ENCODE results near the gene UBASH3A. TPM values are rescaled to one million over a fixed set of nuclear protein-coding genes. Genes with fewer than 3 reads are reported as not detected.

Gene UBASH3A
- total and polyA plus RNA-seq, 12 donors: 0.09 to 1.3 (median 0.15) TPM; not detected in 7

GRCh38 chr21:42453224-42453985 is 49.7 kb downstream of the UBASH3A start:
- no peak for DNase-seq
- no peak for TF ChIP-seq CTCF (IDR thresholded peaks at IDR 0.05)
- intact Hi-C loops (cut with DNase I): loop anchor here in 2 of 10 donors (5.0 kb wide), 2 partner anchors 116 to 291 kb away; no protein-coding TSS in a partner anchor
- no peak for ATAC-seq
- Histone ChIP-seq H3K27ac (no peak overlapping the region), H3K4me3 (no peak overlapping the region), H3K9me3 (no peaks in the 10 kb centered on the region), H3K4me1 (peaks cover 0 to 7% (median 4%) of the 10 kb centered on the region in 9 donors), H3K36me3 (no peaks in the 10 kb centered on the region), H3K27me3 (peaks cover 0 to 16% (median 3%) of the 10 kb centered on the region in 7 donors)
- 50 to 53% methylated on average over 18 of the region's 18 CpGs for WGBS, 2 donors

- H3K36me3 ChIP-seq: no peaks in the 10 kb centered on the region
- 57 to 72% methylated on average over 19 of the region's 19 CpGs for WGBS, 2 donors
- no peak for DNase-seq
- H3K4me3 ChIP-seq: no peak overlapping the region
- no peak for TF ChIP-seq CTCF (IDR thresholded peaks at IDR 0.05)
- peaks cover 0 to 16% (median 3%) of the 10 kb centered on the region in 7 donors for H3K27me3 ChIP-seq
- no peaks in the 10 kb centered on the region for H3K9me3 ChIP-seq
- H3K27ac ChIP-seq: no peak overlapping the region
- no peak for ATAC-seq
- intact Hi-C loops (cut with DNase I): loop anchor here in 2 of 10 donors (5.0 kb wide), 2 partner anchors 117 to 292 kb away; no protein-coding TSS in a partner anchor
- peaks cover 0 to 7% (median 4%) of the 10 kb centered on the region in 9 donors for H3K4me1 ChIP-seq
Measured at GRCh38 chr21:42453986-42454570, 50.4 kb downstream of the UBASH3A start.

GRCh38 chr21:42454786-42455185 is 51.1 kb downstream of the UBASH3A start:
- DNase-seq: no peak
- peaks cover 0 to 7% (median 2%) of the 10 kb centered on the region in 9 donors for H3K4me1 ChIP-seq
- 69 to 70% methylated on average over 9 of the region's 9 CpGs for WGBS, 2 donors

More at GRCh38 chr21:42454786-42455185, 51.1 kb downstream of the UBASH3A start:
- Histone ChIP-seq H3K27me3 (peaks cover 0 to 16% (median 3%) of the 10 kb centered on the region in 7 donors), H3K27ac (no peak overlapping the region), H3K36me3 (no peaks in the 10 kb centered on the region), H3K4me3 (no peak overlapping the region), H3K9me3 (no peaks in the 10 kb centered on the region)
- intact Hi-C loops (cut with DNase I): loop anchor here in 2 of 10 donors (5.0 kb wide), 2 partner anchors 117 to 292 kb away; no protein-coding TSS in a partner anchor
- no peak for TF ChIP-seq CTCF (IDR thresholded peaks at IDR 0.05)
- ATAC-seq: no peak
